ENCODE results near the gene CLDN24. TPM values are rescaled to one million over a fixed set of nuclear protein-coding genes. Genes with fewer than 3 reads are reported as not detected.
"Not testable (repeated sequence)": the region's sequence is repeated elsewhere in the genome, so short reads cannot be mapped to it uniquely, and the experiment has no call there.

Gene CLDN24
- total RNA-seq, 1 donor from 2014 or later: not detected

- DNase-seq (ENCODE audit: low read depth, low spot score): no peak
Observed at GRCh38 chr4:183347566-183347965, 25.3 kb upstream of the CLDN24 start.

- DNase-seq (ENCODE audit: low read depth, low spot score): no peak
Observed at GRCh38 chr4:183347146-183347545, 24.9 kb upstream of the CLDN24 start.

GRCh38 chr4:183345261-183345660, 23.0 kb upstream of the CLDN24 start:
- no peak for DNase-seq (ENCODE audit: low read depth, low spot score)

- no peak for DNase-seq (ENCODE audit: low read depth, low spot score)
Observed at GRCh38 chr4:183344523-183345255, 22.5 kb upstream of the CLDN24 start.

GRCh38 chr4:183343730-183344129, 21.5 kb upstream of the CLDN24 start:
- no peak for DNase-seq (ENCODE audit: low read depth, low spot score)

GRCh38 chr4:183342541-183343533, 20.6 kb upstream of the CLDN24 start:
- DNase-seq (ENCODE audit: low read depth, low spot score): no peak

GRCh38 chr4:183337833-183338232, 15.6 kb upstream of the CLDN24 start:
- no peak for DNase-seq (ENCODE audit: low read depth, low spot score)

GRCh38 chr4:183337349-183337748, 15.1 kb upstream of the CLDN24 start:
- no peak for DNase-seq (ENCODE audit: low read depth, low spot score)

GRCh38 chr4:183335369-183335940, 13.2 kb upstream of the CLDN24 start:
- DNase-seq (ENCODE audit: low read depth, low spot score): peak; percentile 93

- no peak for DNase-seq (ENCODE audit: low read depth, low spot score)
Observed at GRCh38 chr4:183333983-183334382, 11.8 kb upstream of the CLDN24 start.

- DNase-seq (ENCODE audit: low read depth, low spot score): no peak
Observed at GRCh38 chr4:183333202-183333601, 11.0 kb upstream of the CLDN24 start.

GRCh38 chr4:183332447-183332846, 10.2 kb upstream of the CLDN24 start:
- no peak for DNase-seq (ENCODE audit: low read depth, low spot score)

- DNase-seq (ENCODE audit: low read depth, low spot score): no peak
Observed at GRCh38 chr4:183330841-183331240, 8.6 kb upstream of the CLDN24 start.

- DNase-seq (ENCODE audit: low read depth, low spot score): no peak
Observed at GRCh38 chr4:183329954-183330742, 7.9 kb upstream of the CLDN24 start.

GRCh38 chr4:183329244-183329643, 7.0 kb upstream of the CLDN24 start:
- DNase-seq (ENCODE audit: low read depth, low spot score): no peak

GRCh38 chr4:183328832-183329231, 6.6 kb upstream of the CLDN24 start:
- DNase-seq (ENCODE audit: low read depth, low spot score): no peak

GRCh38 chr4:183327827-183328226, 5.6 kb upstream of the CLDN24 start:
- no peak for DNase-seq (ENCODE audit: low read depth, low spot score)

GRCh38 chr4:183326853-183327252, 4.6 kb upstream of the CLDN24 start:
- no peak for DNase-seq (ENCODE audit: low read depth, low spot score)

- not testable (repeated sequence) for DNase-seq (ENCODE audit: low read depth, low spot score)
Observed at GRCh38 chr4:183326387-183326786, 4.2 kb upstream of the CLDN24 start.

- no peak for DNase-seq (ENCODE audit: low read depth, low spot score)
Observed at GRCh38 chr4:183324619-183325018, 2.4 kb upstream of the CLDN24 start.

- not testable (repeated sequence) for DNase-seq (ENCODE audit: low read depth, low spot score)
Observed at GRCh38 chr4:183324056-183324455, 1.8 kb upstream of the CLDN24 start.

All from pulmonary artery endothelial cell (primary cell).